HepG2 (cell line): Measurements from ENCODE around the gene ABHD17B. TPM values are rescaled to one million over a fixed set of nuclear protein-coding genes. Genes with fewer than 3 reads are reported as not detected.

Experiments
- ATAC-seq: fragments of 200-7000 bp; cut with Tn5 transposase; 3 replicates; pipeline ENCODE4 v1.9.1; 2020; ENCODE audit warnings: mild to moderate bottlenecking, moderate library complexity
- BruUV-seq: library from RNA; stranded (reverse); fragments of 400-500 nt; replicated peaks from 2 replicates; lab custom pipeline; 2021; lab: Mats Ljungman, UMichigan
- CTCF ChIA-PET: fragments of 300-600 bp; formaldehyde crosslinking; extraction: SDS; loops from one replicate; lab custom pipeline; 2021; ENCODE audit warnings: low total read pairs, inconsistent platforms, low intra/inter-chr PET ratio; lab: Yijun Ruan, JAX
- POLR2A ChIA-PET: fragments of 350-600 bp; sonication (Branson Sonifier 250); formaldehyde crosslinking; loops from one replicate; lab custom pipeline; 2020; ENCODE audit warnings: antibody characterized with exemption, inconsistent platforms; lab: Yijun Ruan, JAX
- DNase-seq: peaks from one replicate; pipeline ENCODE4 v3.0.0-alpha.2; 2015; ENCODE audit warnings: low spot score
- FAIRE-seq: peaks from 3 replicates; lab custom pipeline; 2011; peaks lifted over from hg19 to GRCh38; lab: Jason Lieb, UNC
- H2AFZ ChIP-seq: one replicate; pipeline ENCODE4 v1.6.1; 2011; ENCODE audit warnings: low read length, inconsistent platforms
- H3K27ac ChIP-seq: fragments of 300-600 bp; 3 replicates; pipeline ENCODE4 v1.8.0; 2011; ENCODE audit warnings: mixed run types, mild to moderate bottlenecking, mixed read lengths, low read length, inconsistent platforms; ENCODE audit not compliant: insufficient read depth; ENCODE audit errors: extremely low read length
- H3K27me3 ChIP-seq, 2 experiments: fragments of 200-600 bp in 1 of 2; 2 replicates in 1 of 2; 3 replicates in 1 of 2; pipeline versions ENCODE4 v1.6.0 to v1.8.0; 2011; ENCODE audit warnings: low read length in 2 of 2, mild to moderate bottlenecking in 2 of 2, moderate library complexity in 2 of 2, inconsistent platforms in 1 of 2; ENCODE audit not compliant: insufficient read depth in 2 of 2, control insufficient read depth in 1 of 2
- H3K36me3 ChIP-seq, 2 experiments: fragments of 200-600 bp in 1 of 2; replicated peaks in 1 of 2; 2 replicates in 1 of 2; 3 replicates in 1 of 2; pipeline versions ENCODE4 v1.5.1 to v1.8.0; 2011; ENCODE audit warnings: low read length in 2 of 2, inconsistent platforms in 1 of 2; ENCODE audit not compliant: insufficient read depth in 2 of 2, control insufficient read depth in 1 of 2
- H3K4me1 ChIP-seq: 2 replicates; pipeline ENCODE4 v1.5.1; 2012; ENCODE audit warnings: low read length, inconsistent platforms; ENCODE audit not compliant: insufficient read depth
- H3K4me2 ChIP-seq: 2 replicates; pipeline ENCODE4 v1.6.0; 2011; ENCODE audit warnings: low read depth, low read length, inconsistent platforms
- H3K4me3 ChIP-seq, 3 experiments: fragments of 200-600 bp in 1 of 3; sonication (generic), shearing (Covaris generic) in 1 of 3; replicated peaks in 1 of 3; 2 replicates each; pipeline ENCODE4 v1.5.1; 2011 to 2016; ENCODE audit warnings: low read length in 3 of 3, inconsistent platforms in 2 of 3, low read depth in 2 of 3, mild to moderate bottlenecking in 2 of 3, control low read depth in 1 of 3, mixed read lengths in 1 of 3; ENCODE audit not compliant: insufficient read depth in 1 of 3
- H3K79me2 ChIP-seq: one replicate; pipeline ENCODE4 v1.6.1; 2011; ENCODE audit warnings: low read length, inconsistent platforms; ENCODE audit not compliant: insufficient read depth
- H3K9ac ChIP-seq: 2 replicates; pipeline ENCODE4 v1.6.0; 2011; ENCODE audit warnings: mild to moderate bottlenecking, low read depth, low read length, inconsistent platforms; ENCODE audit not compliant: insufficient read depth
- H3K9me3 ChIP-seq: 2 replicates; pipeline ENCODE4 v1.5.1; 2012; ENCODE audit warnings: mild to moderate bottlenecking, low read length
- H4K20me1 ChIP-seq: 2 replicates; pipeline ENCODE4 v1.6.0; 2011; ENCODE audit warnings: inconsistent platforms, mild to moderate bottlenecking, low read length, moderate library complexity; ENCODE audit not compliant: insufficient read depth
- ATF6 ChIP-seq: sonication (generic); formaldehyde crosslinking; conservative IDR thresholded peaks from 2 replicates; pipeline ENCODE4 v1.4.0; 2020; ENCODE audit warnings: missing genetic modification reagents
- CAMTA2 ChIP-seq: sonication (generic); formaldehyde crosslinking; IDR thresholded peaks from 2 replicates; pipeline ENCODE4 v1.4.0; 2020; ENCODE audit warnings: mild to moderate bottlenecking, missing genetic modification reagents, borderline replicate concordance
- CHD2 ChIP-seq: IDR thresholded peaks from 2 replicates; pipeline ENCODE4 v1.6.1; 2011; ENCODE audit warnings: low read depth, low read length, improper control_type of control experiment
- ELF3 ChIP-seq: IDR thresholded peaks from 2 replicates; pipeline ENCODE4 v1.6.1; 2016; ENCODE audit warnings: missing genetic modification reagents, missing compliant biosample characterization
- FOXO1 ChIP-seq: sonication (generic); formaldehyde crosslinking; IDR thresholded peaks from 2 replicates; pipeline ENCODE4 v1.4.0; 2020; ENCODE audit warnings: missing genetic modification reagents
- HDAC1 ChIP-seq: sonication (generic); formaldehyde crosslinking; IDR thresholded peaks from 2 replicates; pipeline ENCODE4 v1.5.1; 2020; ENCODE audit warnings: mild to moderate bottlenecking, missing genetic modification reagents
- REPIN1 ChIP-seq: sonication (generic); formaldehyde crosslinking; IDR thresholded peaks from 2 replicates; pipeline ENCODE4 v1.8.0; 2022; ENCODE audit warnings: missing genetic modification reagents, low read depth, mild to moderate bottlenecking, borderline replicate concordance
- SAFB2 ChIP-seq: sonication (generic); formaldehyde crosslinking; IDR thresholded peaks from 2 replicates; pipeline ENCODE4 v1.5.1; 2020; ENCODE audit warnings: missing genetic modification reagents, low read depth, mild to moderate bottlenecking, borderline replicate concordance
- SMAD3 ChIP-seq: sonication (generic); formaldehyde crosslinking; IDR thresholded peaks from 2 replicates; pipeline ENCODE4 v1.4.0; 2020; ENCODE audit warnings: missing genetic modification reagents
- SMAD9 ChIP-seq: sonication (generic); formaldehyde crosslinking; IDR thresholded peaks from 2 replicates; pipeline ENCODE4 v1.5.1; 2020; ENCODE audit warnings: mild to moderate bottlenecking, missing genetic modification reagents
- SP2 ChIP-seq: sonication (generic); formaldehyde crosslinking; IDR thresholded peaks from 2 replicates; pipeline ENCODE4 v1.5.1; 2020; ENCODE audit warnings: mild to moderate bottlenecking, missing genetic modification reagents
- STAT6 ChIP-seq: sonication (generic); formaldehyde crosslinking; IDR thresholded peaks from 2 replicates; pipeline ENCODE4 v1.4.0; 2020; ENCODE audit warnings: missing genetic modification reagents, mild to moderate bottlenecking, borderline replicate concordance
- XRCC5 ChIP-seq: fragments of 200-400 bp; formaldehyde crosslinking; optimal IDR thresholded peaks from 2 replicates; pipeline ENCODE3; 2017; ENCODE audit warnings: mild to moderate bottlenecking, low read length
- ZFP90 ChIP-seq: sonication (generic); formaldehyde crosslinking; IDR thresholded peaks from 2 replicates; pipeline ENCODE4 v1.8.0; 2022; ENCODE audit warnings: missing genetic modification reagents, mild to moderate bottlenecking, inconsistent platforms, borderline replicate concordance
- ZNF383 ChIP-seq: sonication (generic); formaldehyde crosslinking; IDR thresholded peaks from 2 replicates; pipeline ENCODE4 v1.4.0; 2020; ENCODE audit warnings: missing genetic modification reagents, mild to moderate bottlenecking, borderline replicate concordance
- ZNF496 ChIP-seq: sonication (generic); formaldehyde crosslinking; IDR thresholded peaks from 2 replicates; pipeline ENCODE4 v1.8.1; 2023; ENCODE audit warnings: mild to moderate bottlenecking, moderate library complexity, missing genetic modification reagents; ENCODE audit not compliant: insufficient replicate concordance
- ZNF800 ChIP-seq: sonication (generic); formaldehyde crosslinking; IDR thresholded peaks from 2 replicates; pipeline ENCODE4 v1.4.0; 2020; ENCODE audit warnings: missing genetic modification reagents
- ZNF816 ChIP-seq: sonication (generic); formaldehyde crosslinking; IDR thresholded peaks from 2 replicates; pipeline ENCODE4 v1.8.0; 2022; ENCODE audit warnings: missing genetic modification reagents, mild to moderate bottlenecking, borderline replicate concordance
- WGBS: methylation state at CpG from one replicate; pipeline ENCODE4 v1.1.6; 2017; ENCODE audit warnings: low lambda C conversion rate; 5-methylcytosine and 5-hydroxymethylcytosine counted together
- in situ Hi-C: cut with HindIII; loops from 2 replicates; pipeline ENCODE4 v1.10.0; 2017; ENCODE audit warnings: low pct_unique_long_range_greater_than_20kb; ENCODE audit not compliant: extremely low pct_ligation_motif_present
- intact Hi-C: fragments of 100-400 bp; cut with micrococcal nuclease; formaldehyde crosslinking; loops from one replicate; pipeline ENCODE4 v1.10.0; 2022; ENCODE audit not compliant: unreplicated experiment
- polyA plus RNA-seq, 8 experiments: library from polyadenylated mRNA; depleted of rRNA in 3 of 8; stranded (reverse) in 7 of 8; unstranded in 1 of 8; fragments of >200 nt; fragmentation: Illumina TruSeq in 4 of 8; extraction: Trizol in 4 of 8; gene quantifications; 2 replicates each; pipeline versions ENCODE4 v1.2.1 to v1.2.3, GENCODE V29; 2011 to 2016; ENCODE audit warnings: low read depth in 4 of 8, missing spikeins in 1 of 8, mixed read lengths in 1 of 8; ENCODE audit not compliant: insufficient read depth in 1 of 8
- total RNA-seq, 5 experiments: library from RNA; depleted of rRNA; stranded (reverse); fragments of >200 nt; fragmentation: Illumina TruSeq; extraction: Trizol; gene quantifications; 2 replicates each; pipeline ENCODE4 v1.2.3, GENCODE V29; 2016; ENCODE audit warnings: low read depth in 1 of 5

Gene ABHD17B
- total and polyA plus RNA-seq, 2 of the 13 experiments (the other 11 are each of a cell fraction or from before 2014, with no cell fraction given): 11.3 to 22.0 TPM

GRCh38 chr9:71911908-71912335, 929 bp upstream of the ABHD17B start:
- peak overlapping the region; percentile 68 for H3K9ac ChIP-seq
- H3K27ac ChIP-seq: peak overlapping the region; percentile 76
- no peaks in the 10 kb centered on the region; a peak in 1 of 5 replicates for H3K27me3 ChIP-seq
- peaks cover 77% of the 10 kb centered on the region for H3K79me2 ChIP-seq
- ChIA-PET CTCF (no interaction called here), POLR2A (interaction anchor here (1.2 to 1.9 kb wide), 6 partner anchors 13 to 453 kb away, joined by 3 to 11 read pairs (median 6); partner anchors contain the start of gene ZFAND5)
- 0% methylated on average over 9 of the region's 9 CpGs for WGBS
- FAIRE-seq (no peak), ATAC-seq (no peak), DNase-seq (no peak)
- in situ Hi-C loops (no loop called here), intact Hi-C loops (loop anchor here (5.0 to 10.0 kb wide), 2 partner anchors 237 to 450 kb away; no protein-coding TSS in a partner anchor)
- peak overlapping the region; percentile 69 to 85 (median 77) for H3K4me3 ChIP-seq
- no peaks in the 10 kb centered on the region for H3K9me3 ChIP-seq
- H3K4me2 ChIP-seq: peak overlapping the region; percentile 67
- peaks cover 32% of the 10 kb centered on the region for H4K20me1 ChIP-seq
- BruUV-seq: TSS peak; percentile 71
- peak overlapping the region; percentile 8 for H2AFZ ChIP-seq
- H3K36me3 ChIP-seq: no peaks in the 10 kb centered on the region
- peaks cover 43% of the 10 kb centered on the region for H3K4me1 ChIP-seq
- TF ChIP-seq ZFP90 (CRISPR knock-in tag) (0 out of 2 replicates have a peak, but pooled peaks have one; percentile 14), CHD2 (no peak), ZNF800 (no peak), CAMTA2 (CRISPR knock-in tag) (no peak), SMAD3 (CRISPR knock-in tag) (no peak), ELF3 (CRISPR knock-in tag) (no peak), SMAD9 (CRISPR knock-in tag) (no peak), FOXO1 (CRISPR knock-in tag) (no peak), ZNF816 (0 out of 2 replicates have a peak, but pooled peaks have one; percentile 74), ATF6 (0 out of 2 replicates have a peak, but pooled peaks have one; percentile 4), SP2 (no peak), ZNF496 (CRISPR knock-in tag) (no peak), XRCC5 (no peak), HDAC1 (CRISPR knock-in tag) (peak; percentile 52; the same call in 1 of the 2 replicates), REPIN1 (CRISPR knock-in tag) (no peak; the same call in 1 of the 2 replicates), SAFB2 (CRISPR knock-in tag) (0 out of 2 replicates have a peak, but pooled peaks have one; percentile 18), ZNF383 (CRISPR knock-in tag) (no peak), STAT6 (CRISPR knock-in tag) (0 out of 2 replicates have a peak, but pooled peaks have one; percentile 35)
